H4 (cell line): ENCODE measurements around the gene ZSCAN5B. TPM values are rescaled to one million over a fixed set of nuclear protein-coding genes. Genes with fewer than 3 reads are reported as not detected.
"Not testable (repeated sequence)": the region's sequence is repeated elsewhere in the genome, so short reads cannot be mapped to it uniquely, and the experiment has no call there.

Source experiments
- DNase-seq: peaks from one replicate; pipeline ENCODE4 v3.0.0-alpha.2; 2015; ENCODE audit warnings: low spot score
- total RNA-seq: library from RNA; depleted of rRNA; stranded (reverse); fragments of >200 nt; shearing (Covaris generic); gene quantifications from 2 replicates; pipeline ENCODE4 v1.2.3, GENCODE V29; 2014

The ZSCAN5B gene
- total RNA-seq, 1 experiment from 2014 or later: 0.04 TPM

GRCh38 chr19:56175861-56176307 is 21.7 kb downstream of the ZSCAN5B start, which contains the start of gene GALP:
Gene GALP (plus strand): TSS chr19:56176008. CDS start chr19:56177109, 1,101 bp downstream.
- not testable (repeated sequence) for DNase-seq

DNA sequence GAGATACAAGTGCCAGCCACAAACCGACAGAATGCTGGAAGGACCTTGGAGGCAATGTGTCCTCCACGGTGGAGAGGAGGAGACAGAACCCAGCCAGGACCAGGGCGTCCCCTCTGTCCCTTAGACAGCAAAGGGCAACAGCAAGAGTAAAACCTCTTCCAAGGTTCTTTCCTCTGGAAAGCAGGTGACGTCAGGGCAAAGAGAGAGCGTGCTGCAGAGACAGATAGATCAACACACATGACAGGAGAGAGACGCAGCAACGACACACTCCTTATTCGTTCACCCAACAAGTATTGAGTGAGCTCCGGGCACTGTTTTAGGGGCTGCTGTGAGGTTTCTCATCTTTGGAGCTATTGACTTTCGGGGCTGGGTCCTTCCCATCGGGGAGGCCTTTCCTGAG is 23.0 kb downstream of the ZSCAN5B start:
- DNase-seq: no peak

GRCh38 chr19:56174086-56174485 is 23.5 kb downstream of the ZSCAN5B start:
- no peak for DNase-seq

DNA sequence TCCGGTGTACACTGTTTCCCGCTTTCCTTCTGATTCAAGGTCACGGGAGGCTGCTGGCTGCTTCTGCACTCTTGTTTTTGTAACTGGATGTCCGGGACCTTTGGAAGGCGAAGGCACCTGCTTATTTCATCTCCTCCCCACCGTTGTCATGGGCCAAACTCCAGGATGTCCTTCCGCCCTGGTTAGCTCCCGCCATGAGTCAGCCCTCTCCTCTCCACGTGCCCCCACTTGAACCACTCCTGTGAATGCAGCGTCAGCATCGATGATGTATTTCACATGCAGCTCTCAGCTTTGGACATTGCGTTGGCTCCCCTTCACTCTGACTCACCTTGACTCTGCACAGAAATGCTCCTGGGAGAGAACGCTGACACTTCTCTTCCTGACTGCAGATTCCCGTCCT is 27.3 kb downstream of the ZSCAN5B start:
- peak; percentile 74 for DNase-seq

DNA sequence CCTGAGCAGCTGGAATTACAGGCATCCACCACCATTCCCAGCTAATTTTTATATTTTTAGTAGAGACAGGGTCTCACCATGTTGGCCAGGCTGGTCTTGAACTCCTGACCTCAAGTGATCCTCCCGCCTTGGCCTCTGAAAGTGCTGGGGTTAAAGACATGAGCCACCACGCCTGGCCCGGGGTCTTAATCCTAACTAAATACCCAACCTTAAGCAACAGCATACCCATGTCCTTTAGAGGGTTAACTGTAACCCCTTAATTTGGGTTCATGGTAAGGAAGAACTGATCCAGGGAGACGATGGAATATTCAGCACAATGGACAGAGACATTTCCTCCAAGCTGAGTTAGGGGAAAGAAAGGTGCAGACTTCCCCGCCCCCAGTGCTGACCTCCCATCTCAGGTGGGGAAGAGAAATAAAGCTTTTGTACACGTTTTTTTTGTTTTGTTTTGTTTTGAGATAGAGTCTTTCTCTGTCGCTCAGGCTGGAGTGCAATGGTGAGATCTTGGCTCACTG is 30.5 kb downstream of the ZSCAN5B start:
- DNase-seq: no peak

DNA sequence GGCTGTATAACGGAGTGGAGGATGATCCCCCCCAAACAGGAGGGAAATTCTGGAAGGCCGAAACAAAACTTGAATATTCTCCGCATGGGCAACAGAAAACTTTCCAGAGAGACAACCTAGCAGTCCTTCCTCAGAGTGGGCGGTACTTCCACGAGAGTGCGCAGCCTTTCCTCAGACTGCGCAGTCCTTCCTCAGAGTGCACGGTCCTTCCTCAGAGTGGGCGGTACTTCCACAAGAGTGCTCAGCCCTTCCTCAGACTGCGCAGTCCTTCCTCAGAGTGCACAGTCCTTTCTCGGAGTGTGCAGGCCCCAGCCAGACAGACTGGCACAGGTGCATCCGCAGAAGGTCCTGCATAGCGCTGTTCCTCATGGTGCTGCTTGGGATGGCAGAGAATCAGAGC is 34.5 kb downstream of the ZSCAN5B start:
- DNase-seq: no peak

DNA sequence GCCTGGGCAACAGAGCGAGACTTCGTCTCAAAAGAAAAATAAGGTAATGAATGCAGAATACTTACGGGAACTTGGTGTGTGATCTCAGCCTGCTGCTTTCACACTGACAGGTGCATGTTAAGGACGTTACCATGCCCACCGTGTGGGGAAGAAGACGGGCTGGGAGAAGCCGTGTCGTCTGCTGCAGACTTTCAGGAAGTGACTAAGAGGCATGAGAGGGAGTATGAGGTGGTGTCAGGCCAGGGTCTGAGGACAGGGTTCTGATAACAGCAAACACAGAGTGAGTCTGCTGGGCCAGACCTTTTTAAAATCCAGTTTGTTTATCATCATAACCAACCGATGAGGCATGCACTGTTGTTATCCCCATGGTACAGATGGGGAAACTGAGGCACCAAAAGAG is 35.3 kb downstream of the ZSCAN5B start:
- DNase-seq: no peak

- DNase-seq: no peak
Observed at GRCh38 chr19:56161534-56161933, 36.0 kb downstream of the ZSCAN5B start.

DNA sequence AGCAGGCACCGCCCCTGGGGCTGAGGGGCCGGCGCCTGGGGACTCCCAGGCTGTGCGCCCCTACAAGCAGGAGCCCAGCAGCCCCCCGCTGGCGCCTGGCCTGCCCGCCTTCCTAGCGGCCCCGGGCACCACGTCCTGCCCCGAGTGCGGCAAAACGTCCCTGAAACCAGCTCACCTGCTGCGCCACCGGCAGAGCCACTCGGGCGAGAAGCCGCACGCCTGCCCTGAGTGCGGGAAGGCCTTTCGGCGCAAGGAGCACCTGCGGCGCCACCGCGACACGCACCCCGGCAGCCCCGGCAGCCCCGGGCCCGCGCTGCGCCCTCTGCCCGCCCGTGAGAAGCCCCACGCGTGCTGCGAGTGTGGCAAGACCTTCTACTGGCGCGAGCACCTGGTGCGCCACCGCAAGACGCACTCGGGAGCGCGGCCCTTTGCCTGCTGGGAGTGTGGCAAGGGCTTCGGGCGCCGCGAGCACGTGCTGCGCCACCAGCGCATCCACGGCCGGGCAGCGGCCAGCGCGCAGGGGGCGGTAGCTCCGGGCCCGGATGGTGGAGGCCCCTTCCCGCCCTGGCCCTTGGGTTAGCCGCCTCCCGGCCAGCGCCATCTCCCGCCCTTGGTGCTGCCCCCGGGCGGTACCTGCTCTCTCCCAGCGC is 37.8 kb downstream of the ZSCAN5B start:
- no peak for DNase-seq

GRCh38 chr19:56159009-56159559 is 38.5 kb downstream of the ZSCAN5B start:
- no peak for DNase-seq

DNA sequence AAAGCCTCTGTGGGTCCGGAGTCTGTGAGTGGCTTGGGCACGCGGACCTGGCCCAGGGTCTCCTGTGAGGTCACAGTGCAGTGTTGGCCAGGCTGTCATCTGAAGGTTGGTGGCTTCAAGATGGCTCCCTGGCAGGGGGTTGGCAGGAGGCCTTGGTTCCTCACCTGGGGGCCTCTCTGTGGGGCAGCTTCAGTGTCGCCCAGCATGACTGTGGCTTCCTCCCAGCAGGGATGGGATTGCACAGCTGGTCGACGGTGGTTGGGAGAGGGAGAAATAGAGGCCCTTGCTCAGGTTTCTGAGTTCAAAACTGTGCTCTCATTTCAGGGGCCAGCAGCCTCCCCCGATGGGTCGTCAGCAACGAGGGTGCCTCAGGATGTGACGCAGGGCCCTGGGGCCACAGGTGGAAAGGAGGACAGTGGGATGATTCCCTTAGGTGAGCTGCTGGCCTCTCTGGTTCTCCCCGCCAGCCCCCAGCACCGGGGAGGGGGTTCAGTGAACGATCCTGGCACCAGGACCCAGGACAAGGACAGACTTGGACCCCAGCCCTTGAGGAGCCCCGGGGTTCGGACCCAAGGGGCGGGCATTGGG is 39.3 kb downstream of the ZSCAN5B start:
- DNase-seq: no peak

GRCh38 chr19:56156768-56157167 is 40.8 kb downstream of the ZSCAN5B start:
- DNase-seq: no peak

DNA sequence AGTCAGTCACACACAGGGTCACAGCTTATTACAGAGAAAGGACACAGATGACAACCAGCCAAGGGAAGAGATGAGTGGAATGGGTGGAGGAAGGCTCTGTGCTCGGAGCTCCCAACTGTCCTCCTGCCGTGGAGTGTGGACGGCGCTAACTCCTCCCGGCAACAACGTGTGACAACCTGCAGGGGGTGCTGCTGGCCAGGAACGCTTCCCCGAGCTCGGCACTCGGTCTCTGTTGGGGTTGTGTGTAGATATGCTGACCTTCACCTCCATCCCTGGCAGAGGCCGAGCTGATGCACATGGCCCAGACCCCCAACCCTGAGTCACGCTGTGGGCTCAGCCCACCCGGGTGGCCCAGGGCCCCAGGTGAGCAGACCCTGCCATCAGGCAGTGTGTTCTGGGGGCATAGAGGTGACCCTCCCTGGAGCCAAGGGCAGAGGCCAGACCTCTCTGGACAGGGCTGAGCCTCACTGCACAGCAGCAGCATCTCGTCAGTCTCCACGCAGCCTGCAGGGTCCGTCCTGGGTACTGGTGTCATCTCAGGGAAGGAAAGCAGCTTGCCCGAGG is 42.4 kb downstream of the ZSCAN5B start:
- no peak for DNase-seq

- no peak for DNase-seq
Observed at GRCh38 chr19:56153507-56153906, 44.1 kb downstream of the ZSCAN5B start.

DNA sequence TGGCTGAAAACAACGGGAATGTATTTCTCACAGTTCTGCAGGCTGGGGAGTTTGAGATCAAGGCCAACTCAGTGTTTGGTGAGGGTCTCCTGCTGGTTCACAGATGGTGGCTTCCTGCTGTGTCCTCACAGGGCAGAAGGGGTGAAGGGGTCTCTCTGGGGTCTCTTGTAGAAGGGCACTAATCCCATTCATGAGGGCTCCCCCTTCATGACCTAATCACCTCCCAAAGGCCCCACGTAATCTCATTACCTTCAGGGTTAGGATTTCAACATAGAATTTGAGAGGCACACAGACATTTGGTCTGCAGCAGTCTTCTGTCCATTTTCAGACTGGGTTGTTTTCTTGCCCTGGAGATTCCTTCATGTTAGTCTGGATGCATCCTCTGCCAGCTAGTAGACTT is 44.9 kb downstream of the ZSCAN5B start:
- no peak for DNase-seq

DNA sequence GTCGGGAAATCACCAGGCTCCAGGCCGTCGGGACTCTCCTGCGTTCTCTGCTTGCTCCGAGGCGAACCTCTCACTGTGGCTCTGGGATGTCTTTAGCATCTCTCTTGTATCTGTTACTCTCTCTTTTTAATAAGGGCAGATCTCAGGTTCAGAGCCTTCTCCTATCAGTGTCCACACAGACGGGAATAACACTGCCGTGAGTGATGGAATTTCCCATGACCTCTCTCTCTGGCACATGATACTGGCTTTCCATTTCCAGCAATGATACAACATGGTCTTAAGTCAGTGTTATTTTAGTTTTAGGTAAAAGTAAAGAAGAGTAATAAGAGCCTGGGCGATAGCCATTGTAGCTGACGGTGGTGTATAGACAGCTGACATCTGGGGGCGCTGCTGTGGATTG is 47.2 kb downstream of the ZSCAN5B start:
- DNase-seq: no peak

DNA sequence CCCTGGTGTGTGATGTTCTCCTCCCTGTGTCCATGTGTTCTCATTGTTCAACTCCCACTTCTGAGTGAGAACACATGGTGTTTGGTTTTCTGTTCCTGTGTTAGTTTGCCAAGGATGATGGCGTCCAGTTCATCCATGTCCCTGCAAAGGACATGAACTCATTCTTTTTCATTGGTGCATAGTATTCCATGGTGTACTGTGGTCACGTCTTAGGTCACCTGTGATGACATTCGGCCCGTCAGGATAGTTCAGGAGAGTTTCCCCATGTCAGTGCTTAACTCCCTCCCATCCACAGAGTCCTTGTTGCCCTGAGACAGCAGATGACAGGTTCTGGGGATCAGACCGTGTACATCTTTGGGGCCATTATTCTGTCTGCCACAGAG is 47.9 kb downstream of the ZSCAN5B start:
- DNase-seq: no peak

DNA sequence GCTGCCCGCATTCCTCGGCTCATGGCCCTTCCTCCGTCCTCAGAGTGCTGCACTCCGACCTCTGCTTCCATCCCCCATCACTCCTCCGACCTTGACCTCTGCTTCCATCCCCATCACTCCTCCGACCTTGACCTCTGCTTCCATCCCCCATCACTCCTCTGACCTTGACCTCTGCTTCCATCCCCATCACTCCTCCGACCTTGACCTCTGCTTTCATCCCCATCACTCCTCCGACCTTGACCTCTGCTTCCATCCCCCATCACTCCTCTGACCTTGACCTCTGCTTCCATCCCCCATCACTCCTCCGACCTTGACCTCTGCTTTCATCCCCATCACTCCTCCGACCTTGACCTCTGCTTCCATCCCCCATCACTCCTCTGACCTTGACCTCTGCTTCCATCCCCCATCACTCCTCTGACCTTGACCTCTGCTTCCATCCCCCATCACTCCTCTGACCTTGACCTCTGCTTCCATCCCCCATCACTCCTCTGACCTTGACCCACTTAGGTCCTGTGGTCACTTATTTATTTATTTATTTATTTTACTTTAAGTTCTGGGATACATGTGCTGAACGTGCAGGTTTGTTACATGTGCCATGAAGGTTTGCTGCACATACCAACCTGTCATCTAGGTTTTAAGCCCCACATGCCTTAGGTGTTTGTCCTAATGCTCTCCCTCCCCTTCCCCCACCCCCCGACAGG is 48.5 kb downstream of the ZSCAN5B start:
- DNase-seq: not testable (repeated sequence)

- DNase-seq: no peak
Observed at GRCh38 chr19:56148096-56148495, 49.5 kb downstream of the ZSCAN5B start.

DNA sequence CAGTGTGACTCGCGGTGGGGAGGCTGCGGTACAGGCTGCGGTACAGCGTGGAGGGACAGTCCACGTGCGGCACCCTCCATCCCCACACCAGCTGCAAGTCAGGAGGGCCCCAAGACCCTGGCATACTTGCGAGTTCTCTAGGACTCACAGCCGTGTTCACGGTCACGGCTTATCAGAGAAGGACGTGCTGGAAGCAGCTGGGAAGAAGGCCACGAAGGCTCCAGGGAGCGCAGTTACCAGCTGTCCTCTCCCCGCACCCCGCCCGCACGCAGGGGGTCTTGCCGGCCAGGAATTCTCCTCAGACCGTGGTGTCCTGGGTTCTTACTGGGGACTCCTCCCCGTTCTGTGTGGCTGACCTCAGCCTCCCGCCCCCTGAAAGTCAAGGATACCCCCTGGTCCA is 50.3 kb downstream of the ZSCAN5B start:
- no peak for DNase-seq

- DNase-seq: no peak
Observed at GRCh38 chr19:56146904-56147303, 50.7 kb downstream of the ZSCAN5B start.

DNA sequence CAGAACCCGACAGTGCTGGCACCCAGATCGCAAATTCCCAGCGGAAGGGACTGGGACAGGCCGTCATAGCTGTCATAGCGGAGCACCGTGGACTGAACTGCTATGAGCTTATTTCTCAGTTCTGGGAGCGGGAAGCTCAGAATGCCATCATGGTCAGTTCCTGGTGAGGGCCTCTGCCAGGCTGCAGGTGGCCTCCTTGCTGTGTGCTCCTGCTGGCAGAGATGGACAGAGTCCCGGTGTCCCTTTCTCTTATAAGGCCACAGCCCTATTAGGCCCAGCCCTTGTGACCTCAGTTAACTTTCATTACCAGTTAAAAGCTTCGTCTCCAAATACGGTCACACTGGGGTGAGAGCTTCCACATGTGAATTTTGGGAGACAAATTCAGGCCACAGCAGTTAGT is 51.9 kb downstream of the ZSCAN5B start:
- DNase-seq: no peak
